CD4-positive, alpha-beta T cell (primary cell): ENCODE measurements around the gene HOMER1. TPM values are rescaled to one million over a fixed set of nuclear protein-coding genes. Genes with fewer than 3 reads are reported as not detected.

Source experiments
- ATAC-seq: fragments of 200-7000 bp; cut with Tn5 transposase; one replicate; pipeline ENCODE4 v1.10.0; 2022; ENCODE audit warnings: mild to moderate bottlenecking; ENCODE audit not compliant: poor library complexity
- CTCF ChIA-PET: fragments of 350-600 bp; sonication (Branson Sonifier 250); formaldehyde crosslinking; loops from one replicate; lab custom pipeline; 2021; ENCODE audit warnings: antibody characterized with exemption, inconsistent platforms; lab: Charles Lee
- POLR2A ChIA-PET: fragments of 350-600 bp; sonication (Branson Sonifier 250); formaldehyde crosslinking; loops from one replicate; lab custom pipeline; 2021; ENCODE audit warnings: antibody characterized with exemption, inconsistent platforms; lab: Charles Lee
- DNase-seq, 14 experiments: peaks; one replicate each; pipeline ENCODE4 v3.0.0-alpha.2; 2013 to 2020; ENCODE audit warnings: mixed read lengths in 2 of 14
- H3K27ac ChIP-seq, 2 donors: one replicate each; pipeline versions ENCODE4 v1.5.1 to v1.7.0; 2013; ENCODE audit warnings: low read length in 2 of 2, low read depth in 1 of 2, mild to moderate bottlenecking in 1 of 2
- H3K27me3 ChIP-seq, 2 experiments: 1 replicate in 1 of 2; 2 replicates in 1 of 2; pipeline versions ENCODE4 v1.6.1 to v1.7.0; 2013; ENCODE audit warnings: low read length in 2 of 2, control low read depth in 1 of 2, mild to moderate bottlenecking in 1 of 2, moderate library complexity in 1 of 2; ENCODE audit not compliant: insufficient read depth in 2 of 2, control insufficient read depth in 1 of 2
- H3K36me3 ChIP-seq: one replicate; pipeline ENCODE4 v1.6.1; 2013; ENCODE audit warnings: low read length, control low read depth; ENCODE audit not compliant: insufficient read depth
- H3K4me1 ChIP-seq: one replicate; pipeline ENCODE4 v1.6.1; 2013; ENCODE audit warnings: low read length, control low read depth; ENCODE audit not compliant: insufficient read depth
- H3K4me3 ChIP-seq: one replicate; pipeline ENCODE4 v1.5.1; 2013; ENCODE audit warnings: mild to moderate bottlenecking, low read length, moderate library complexity
- H3K9me3 ChIP-seq, 2 experiments: 1 replicate in 1 of 2; 2 replicates in 1 of 2; pipeline versions ENCODE4 v1.6.1 to v1.7.0; 2013; ENCODE audit warnings: low read length in 2 of 2, mild to moderate bottlenecking in 2 of 2, control low read depth in 1 of 2, moderate library complexity in 1 of 2; ENCODE audit not compliant: control insufficient read depth in 1 of 2, insufficient read depth in 1 of 2
- H3K27ac Mint-ChIP-seq: one replicate; pipeline ENCODE4 v1.8.0; 2020; ENCODE audit warnings: mixed read lengths
- H3K27me3 Mint-ChIP-seq: one replicate; pipeline ENCODE4 v1.8.0; 2021; ENCODE audit warnings: mixed read lengths
- H3K36me3 Mint-ChIP-seq: one replicate; pipeline ENCODE4 v1.8.0; 2021; ENCODE audit warnings: low read depth, mixed read lengths
- H3K4me1 Mint-ChIP-seq: one replicate; pipeline ENCODE4 v1.8.0; 2021; ENCODE audit warnings: low read depth, mixed read lengths
- H3K4me3 Mint-ChIP-seq: one replicate; pipeline ENCODE4 v1.8.0; 2020; ENCODE audit warnings: mild to moderate bottlenecking, mixed read lengths
- H3K9me3 Mint-ChIP-seq: one replicate; pipeline ENCODE4 v1.8.0; 2020; ENCODE audit warnings: mixed read lengths
- CTCF ChIP-seq: fragments of 200-600 bp; IDR thresholded peaks from one replicate; pipeline ENCODE4 v1.8.0; 2022; ENCODE audit warnings: antibody characterized with exemption, mild to moderate bottlenecking
- intact Hi-C, 2 experiments: fragments of 100-400 bp; cut with DNase I in 1 of 2; cut with micrococcal nuclease in 1 of 2; formaldehyde crosslinking; loops; one replicate each; pipeline versions ENCODE4 v1.15.1 to v1.9.0; 2023 to 2025; cut with DNase I, micrococcal nuclease
- total RNA-seq, 174 experiments: library from RNA in 2 of 174; stranded (reverse) in 2 of 174; gene quantifications; one replicate each; pipeline ENCODE4 v1.2.3 and lab custom pipeline; 2021 to 2026

The HOMER1 gene
- total RNA-seq, 2 experiments from 2014 or later, result 2.1 TPM

DNA sequence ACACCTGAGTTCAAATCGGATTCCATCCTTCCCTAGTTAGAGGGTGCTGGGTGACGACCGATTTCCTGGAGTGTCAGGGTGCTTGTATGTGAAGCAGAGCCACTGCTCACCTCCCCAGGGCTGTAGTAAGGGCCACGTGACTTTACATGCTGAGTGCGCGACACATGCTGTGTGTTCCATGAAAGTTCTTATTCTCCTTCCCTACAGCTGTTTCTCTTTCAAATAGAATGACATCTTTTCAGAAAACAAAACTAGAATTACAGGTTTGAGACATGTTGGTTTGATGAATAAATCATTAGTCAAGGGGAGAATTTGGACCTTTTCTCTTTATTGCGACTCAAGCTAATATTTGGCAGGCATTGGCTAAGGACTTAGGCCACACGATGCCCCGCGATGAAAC is 164.9 kb downstream of the HOMER1 start:
- Mint-ChIP-seq H3K4me3 (no peak overlapping the region), H3K9me3 (no peaks in the 10 kb centered on the region), H3K36me3 (no peaks in the 10 kb centered on the region), H3K27ac (no peak overlapping the region), H3K4me1 (no peaks in the 10 kb centered on the region), H3K27me3 (no peaks in the 10 kb centered on the region)
- H3K27me3 ChIP-seq, result no peaks in the 10 kb centered on the region
- H3K4me3 ChIP-seq, result no peak overlapping the region
- no peaks in the 10 kb centered on the region for H3K4me1 ChIP-seq
- no peak for TF ChIP-seq CTCF
- no peaks in the 10 kb centered on the region for H3K36me3 ChIP-seq
- no peak for DNase-seq
- POLR2A ChIA-PET, result no interaction called here
- no peak overlapping the region for H3K27ac ChIP-seq
- no peak for ATAC-seq
- CTCF ChIA-PET, result no interaction called here
- H3K9me3 ChIP-seq, result no peaks in the 10 kb centered on the region
- intact Hi-C loops, result no loop called here

- no peak overlapping the region for H3K4me3 ChIP-seq
- no peak overlapping the region for H3K27ac Mint-ChIP-seq
- H3K4me1 Mint-ChIP-seq, result no peaks in the 10 kb centered on the region
- intact Hi-C loops, result no loop called here
- no peaks in the 10 kb centered on the region for H3K36me3 Mint-ChIP-seq
- H3K27me3 ChIP-seq, result no peaks in the 10 kb centered on the region
- ChIA-PET CTCF (no interaction called here), POLR2A (no interaction called here)
- no peak for ATAC-seq
- peaks cover 7% of the 10 kb centered on the region for H3K27me3 Mint-ChIP-seq
- no peaks in the 10 kb centered on the region for H3K9me3 ChIP-seq
- H3K36me3 ChIP-seq, result no peaks in the 10 kb centered on the region
- no peak overlapping the region for H3K27ac ChIP-seq
- DNase-seq, result no peak
- H3K4me3 Mint-ChIP-seq, result no peak overlapping the region
- H3K9me3 Mint-ChIP-seq, result no peaks in the 10 kb centered on the region
- H3K4me1 ChIP-seq, result no peaks in the 10 kb centered on the region
- TF ChIP-seq CTCF, result no peak
Measured at GRCh38 chr5:79346420-79346824, 167.5 kb downstream of the HOMER1 start.

GRCh38 chr5:79333852-79334557 is 179.9 kb downstream of the HOMER1 start:
- Mint-ChIP-seq H3K4me3 (no peak overlapping the region), H3K36me3 (no peaks in the 10 kb centered on the region), H3K9me3 (peaks cover 5% of the 10 kb centered on the region), H3K27me3 (peaks cover 7% of the 10 kb centered on the region), H3K4me1 (no peaks in the 10 kb centered on the region), H3K27ac (no peak overlapping the region)
- ChIA-PET POLR2A (no interaction called here), CTCF (no interaction called here)
- no peak for TF ChIP-seq CTCF
- Histone ChIP-seq H3K9me3 (peaks cover 0 to 10% of the 10 kb centered on the region in 2 experiments), H3K27me3 (no peaks in the 10 kb centered on the region), H3K4me1 (no peaks in the 10 kb centered on the region), H3K27ac (no peak overlapping the region), H3K4me3 (no peak overlapping the region), H3K36me3 (no peaks in the 10 kb centered on the region)
- intact Hi-C loops, result no loop called here
- DNase-seq, result no peak
- ATAC-seq, result no peak
